Endothelial cell of umbilical vein (primary cell): Measurements from ENCODE around the gene PRKAG1. TPM values are rescaled to one million over a fixed set of nuclear protein-coding genes. Genes with fewer than 3 reads are reported as not detected.

ENCODE experiments used
- BruUV-seq: library from RNA; stranded (reverse); fragments of 400-500 nt; replicated peaks from 2 replicates; lab custom pipeline; 2021; lab: Mats Ljungman, UMichigan
- CTCF ChIA-PET: fragments of 300-600, 350-600 bp; sonication (Branson Sonifier 250); formaldehyde crosslinking; loops from one replicate; lab custom pipeline; 2021; ENCODE audit warnings: antibody characterized with exemption, inconsistent platforms; lab: Charles Lee
- POLR2A ChIA-PET: fragments of 300-600, 350-600 bp; sonication (Branson Sonifier 250); formaldehyde crosslinking; loops from one replicate; lab custom pipeline; 2021; ENCODE audit warnings: antibody characterized with exemption, inconsistent platforms; lab: Charles Lee
- DNase-seq: peaks from one replicate; pipeline ENCODE4 v3.0.0-alpha.2; 2011; ENCODE audit warnings: low read depth, low spot score
- FAIRE-seq: peaks from 2 replicates; lab custom pipeline; 2011; peaks lifted over from hg19 to GRCh38; lab: Jason Lieb, UNC
- H2AFZ ChIP-seq: 2 replicates; pipeline ENCODE4 v1.6.0; 2012; ENCODE audit warnings: low read depth, low read length, control low read depth, inconsistent platforms
- H3K27ac ChIP-seq: 2 replicates; pipeline ENCODE4 v1.5.1; 2011; ENCODE audit warnings: low read depth, mild to moderate bottlenecking, control low read depth, low read length, moderate library complexity; ENCODE audit not compliant: insufficient read depth
- H3K27me3 ChIP-seq, 2 experiments: 2 replicates each; pipeline versions ENCODE4 v1.6.0 to v1.6.1; 2011; ENCODE audit warnings: low read length in 2 of 2, mixed read lengths in 1 of 2; ENCODE audit not compliant: control insufficient read depth in 2 of 2, insufficient read depth in 2 of 2
- H3K36me3 ChIP-seq, 2 experiments: 2 replicates in 1 of 2; 3 replicates in 1 of 2; pipeline ENCODE4 v1.5.1; 2011; ENCODE audit warnings: low read length in 2 of 2, mild to moderate bottlenecking in 1 of 2, moderate library complexity in 1 of 2; ENCODE audit not compliant: control insufficient read depth in 2 of 2, insufficient read depth in 2 of 2; ENCODE audit errors: extremely low read depth in 1 of 2
- H3K4me1 ChIP-seq: 3 replicates; pipeline ENCODE4 v1.5.1; 2011; ENCODE audit warnings: mild to moderate bottlenecking, low read length; ENCODE audit not compliant: control insufficient read depth, insufficient read depth; ENCODE audit errors: extremely low read depth
- H3K4me2 ChIP-seq: 2 replicates; pipeline ENCODE4 v1.6.1; 2011; ENCODE audit warnings: low read length, control low read depth, mixed read lengths; ENCODE audit not compliant: insufficient read depth
- H3K4me3 ChIP-seq, 3 experiments: fragments of 200-600 bp in 1 of 3; sonication (generic), shearing (Covaris generic) in 1 of 3; replicated peaks in 1 of 3; 2 replicates each; pipeline ENCODE4 v1.5.1; 2011 to 2016; ENCODE audit warnings: control low read depth in 3 of 3, low read length in 3 of 3, mild to moderate bottlenecking in 2 of 3, inconsistent platforms in 1 of 3, low read depth in 1 of 3, moderate library complexity in 1 of 3; ENCODE audit not compliant: insufficient read depth in 1 of 3
- H3K79me2 ChIP-seq: 2 replicates; pipeline ENCODE4 v1.6.0; 2012; ENCODE audit warnings: low read length, inconsistent platforms; ENCODE audit not compliant: control insufficient read depth, insufficient read depth
- H3K9ac ChIP-seq: replicated peaks from 2 replicates; pipeline ENCODE3; 2011; ENCODE audit warnings: low read length, control low read depth; ENCODE audit not compliant: insufficient read depth; ENCODE audit errors: extremely low read depth
- H3K9me1 ChIP-seq: replicated peaks from 3 replicates; pipeline ENCODE4 v1.6.0; 2011; ENCODE audit warnings: mild to moderate bottlenecking, low read length; ENCODE audit not compliant: control insufficient read depth, insufficient read depth; ENCODE audit errors: extremely low read depth
- H3K9me3 ChIP-seq: replicated peaks from 2 replicates; pipeline ENCODE4 v1.5.1; 2012; ENCODE audit warnings: low read length, inconsistent platforms; ENCODE audit not compliant: control insufficient read depth, insufficient read depth
- H4K20me1 ChIP-seq: replicated peaks from 2 replicates; pipeline ENCODE3; 2011; ENCODE audit warnings: mild to moderate bottlenecking, low read length; ENCODE audit not compliant: control insufficient read depth, insufficient read depth; ENCODE audit errors: extremely low read depth
- EZH2 ChIP-seq: IDR thresholded peaks from 2 replicates; pipeline ENCODE4 v1.6.1; 2012; ENCODE audit warnings: borderline replicate concordance, low read depth, mild to moderate bottlenecking, moderate library complexity, low read length, inconsistent platforms; ENCODE audit not compliant: severe bottlenecking
- FOS ChIP-seq: IDR thresholded peaks from 2 replicates; pipeline ENCODE4 v1.6.1; 2011; ENCODE audit warnings: mild to moderate bottlenecking, low read length, moderate library complexity, borderline replicate concordance; ENCODE audit not compliant: insufficient read depth
- GATA2 ChIP-seq: IDR thresholded peaks from 2 replicates; pipeline ENCODE4 v1.7.0; 2011; ENCODE audit warnings: low read depth, mild to moderate bottlenecking, moderate library complexity, mixed read lengths, low read length; ENCODE audit not compliant: insufficient read length, insufficient read depth
- JUN ChIP-seq: IDR thresholded peaks from 2 replicates; pipeline ENCODE4 v1.6.1; 2011; ENCODE audit warnings: borderline replicate concordance, low read depth; ENCODE audit not compliant: insufficient read length, insufficient read depth
- MYC ChIP-seq: IDR thresholded peaks from one replicate; pipeline ENCODE4 v1.6.1; 2011; ENCODE audit warnings: mild to moderate bottlenecking, low read depth, low read length
- POLR2A ChIP-seq: IDR thresholded peaks from 2 replicates; pipeline ENCODE4 v1.6.1; 2012; ENCODE audit warnings: low read depth, mild to moderate bottlenecking, control low read depth, low read length
- POLR2AphosphoS5 ChIP-seq: IDR thresholded peaks from 2 replicates; pipeline ENCODE4 v1.6.1; 2012; ENCODE audit warnings: low read depth, mild to moderate bottlenecking, control low read depth, low read length, moderate library complexity; ENCODE audit not compliant: insufficient read depth
- dilution Hi-C: fragments of 300-500 bp; cut with MboI; formaldehyde crosslinking; loops from one replicate; pipeline ENCODE4 v1.15.0; 2019; ENCODE audit warnings: low sequenced_read_pairs; ENCODE audit not compliant: extremely low pct_ligation_motif_present
- intact Hi-C: fragments of 100-400 bp; cut with micrococcal nuclease; formaldehyde crosslinking; loops from one replicate; pipeline ENCODE4 v1.10.0; 2022
- polyA plus RNA-seq, 4 experiments: library from polyadenylated mRNA; depleted of rRNA in 3 of 4; stranded (reverse) in 3 of 4; unstranded in 1 of 4; fragments of >200 nt; gene quantifications; 2 replicates each; pipeline versions ENCODE4 v1.2.1 to v1.2.3, GENCODE V29; 2011 to 2012; ENCODE audit warnings: missing spikeins in 1 of 4
- total RNA-seq: library from RNA; stranded (reverse); gene quantifications from 2 replicates; pipeline ENCODE4 v1.2.3, GENCODE V29; 2021
- TF ChIP-seq, protein P1 (sequence below): IDR thresholded peaks from 2 replicates; pipeline ENCODE4 v1.6.1; 2011; ENCODE audit not compliant: insufficient read depth, insufficient read length
- TF ChIP-seq, protein P2 (sequence below), 2 donors: IDR thresholded peaks; 1 replicate in 1 of 2; 2 replicates in 1 of 2; pipeline ENCODE4 v1.5.1; 2011; ENCODE audit warnings: low read length in 2 of 2, mild to moderate bottlenecking in 2 of 2, moderate library complexity in 2 of 2, control low read depth in 1 of 2, inconsistent platforms in 1 of 2, low read depth in 1 of 2; ENCODE audit not compliant: insufficient read depth in 1 of 2; ENCODE audit errors: extremely low read depth in 1 of 2

PRKAG1 gene
- total and polyA plus RNA-seq, 2 donors (not counting 3 experiments of a cell fraction or from before 2014, with no cell fraction given), result 52.1 to 54.9 TPM

DNA sequence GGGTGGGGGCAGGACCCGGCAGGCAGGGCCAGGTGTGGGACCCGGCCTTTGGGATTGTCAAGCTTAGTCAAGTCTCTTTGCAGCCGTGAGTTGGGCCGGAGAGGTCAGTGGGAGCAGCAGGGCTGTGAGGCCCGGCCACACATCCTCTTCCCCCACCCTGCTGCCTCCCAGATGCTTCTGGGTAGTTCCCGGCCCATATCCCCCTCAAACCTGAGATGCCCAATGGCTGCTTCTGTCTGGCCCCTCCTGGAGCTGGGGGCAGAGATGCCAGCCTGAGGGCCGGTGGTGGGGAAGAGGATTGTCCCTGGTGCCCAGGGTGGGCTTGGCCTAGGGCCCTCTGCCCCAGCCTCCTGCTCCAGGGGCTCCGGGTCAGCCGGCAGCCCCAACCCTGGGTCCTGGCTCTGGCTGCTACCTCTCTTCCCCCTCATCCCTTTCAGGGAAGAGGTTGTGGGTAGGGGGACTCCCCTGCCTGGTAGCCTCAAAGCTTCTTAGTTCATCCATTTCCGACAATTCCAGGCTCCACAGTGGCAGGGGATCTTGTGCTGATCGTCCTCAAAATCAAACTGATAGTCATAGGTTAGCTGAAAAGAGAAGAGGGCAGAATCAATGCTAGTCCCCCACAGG is 2.8 kb upstream of the PRKAG1 start:
- Histone ChIP-seq H3K36me3 (peaks cover 19 to 35% of the 10 kb centered on the region in 2 experiments), H4K20me1 (no peaks in the 10 kb centered on the region), H3K9me1 (no peaks in the 10 kb centered on the region), H3K4me2 (no peak overlapping the region), H3K27ac (no peak overlapping the region), H3K9me3 (no peaks in the 10 kb centered on the region), H2AFZ (no peak overlapping the region), H3K27me3 (no peaks in the 10 kb centered on the region), H3K4me1 (peaks cover 16% of the 10 kb centered on the region), H3K4me3 (no peak overlapping the region), H3K79me2 (peaks cover 7% of the 10 kb centered on the region), H3K9ac (no peak overlapping the region)
- FAIRE-seq (no peak), DNase-seq (no peak)
- dilution Hi-C loops (no loop called here), intact Hi-C loops (no loop called here)
- BruUV-seq, result no TSS peak
- TF ChIP-seq, protein P1, sequence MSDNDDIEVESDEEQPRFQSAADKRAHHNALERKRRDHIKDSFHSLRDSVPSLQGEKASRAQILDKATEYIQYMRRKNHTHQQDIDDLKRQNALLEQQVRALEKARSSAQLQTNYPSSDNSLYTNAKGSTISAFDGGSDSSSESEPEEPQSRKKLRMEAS, result no peak
- TF ChIP-seq EZH2 (no peak), GATA2 (no peak), MYC (no peak), FOS (no peak), POLR2A (no peak), JUN (no peak), POLR2AphosphoS5 (no peak)
- TF ChIP-seq, protein P2, sequence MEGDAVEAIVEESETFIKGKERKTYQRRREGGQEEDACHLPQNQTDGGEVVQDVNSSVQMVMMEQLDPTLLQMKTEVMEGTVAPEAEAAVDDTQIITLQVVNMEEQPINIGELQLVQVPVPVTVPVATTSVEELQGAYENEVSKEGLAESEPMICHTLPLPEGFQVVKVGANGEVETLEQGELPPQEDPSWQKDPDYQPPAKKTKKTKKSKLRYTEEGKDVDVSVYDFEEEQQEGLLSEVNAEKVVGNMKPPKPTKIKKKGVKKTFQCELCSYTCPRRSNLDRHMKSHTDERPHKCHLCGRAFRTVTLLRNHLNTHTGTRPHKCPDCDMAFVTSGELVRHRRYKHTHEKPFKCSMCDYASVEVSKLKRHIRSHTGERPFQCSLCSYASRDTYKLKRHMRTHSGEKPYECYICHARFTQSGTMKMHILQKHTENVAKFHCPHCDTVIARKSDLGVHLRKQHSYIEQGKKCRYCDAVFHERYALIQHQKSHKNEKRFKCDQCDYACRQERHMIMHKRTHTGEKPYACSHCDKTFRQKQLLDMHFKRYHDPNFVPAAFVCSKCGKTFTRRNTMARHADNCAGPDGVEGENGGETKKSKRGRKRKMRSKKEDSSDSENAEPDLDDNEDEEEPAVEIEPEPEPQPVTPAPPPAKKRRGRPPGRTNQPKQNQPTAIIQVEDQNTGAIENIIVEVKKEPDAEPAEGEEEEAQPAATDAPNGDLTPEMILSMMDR (IDR thresholded peaks at IDR 0.05; ENCODE audit: extremely low read depth in 1 of 2, insufficient read depth in 1 of 2, low read depth in 1 of 2, low read length in 2 of 2), result no peak
- CTCF ChIA-PET, result interaction anchor here (2.8 to 3.3 kb wide), 2 partner anchors 22 to 25 kb away, joined by 11 to 16 read pairs; no protein-coding TSS in a partner anchor
- POLR2A ChIA-PET, result no interaction called here
